Measurements from ENCODE around the gene PCDH9.

DNA sequence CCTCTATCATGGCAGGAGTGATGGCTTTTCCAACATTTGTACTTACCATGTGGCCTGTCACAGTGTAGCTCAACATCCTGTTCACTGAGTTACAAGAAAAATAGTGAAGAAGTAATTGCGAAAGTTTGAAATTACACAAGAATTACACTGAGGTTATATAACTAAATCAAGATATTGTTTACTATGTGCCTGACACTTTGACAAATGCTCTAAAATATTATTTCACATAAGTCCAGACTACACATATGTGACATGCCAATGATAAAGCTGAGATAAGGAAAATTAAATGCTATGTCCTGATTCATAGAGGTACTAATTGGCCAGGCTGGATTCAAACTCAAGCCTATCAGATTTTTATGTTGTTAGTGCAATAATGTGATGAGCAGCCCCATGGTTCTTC lies 451.7 kb downstream of the PCDH9 start:
- TF ChIP-seq CTCF (IDR thresholded peaks at IDR 0.05): no peak
- TF ChIP-seq EP300 (IDR thresholded peaks at IDR 0.05): no peak
- TF ChIP-seq POLR2AphosphoS5 (IDR thresholded peaks at IDR 0.05): no peak
- TF ChIP-seq POLR2A (IDR thresholded peaks at IDR 0.05): no peak

All from upper lobe of left lung (tissue), 4 donors.